ENCODE data around the gene MACROD1. TPM values are rescaled to one million over a fixed set of nuclear protein-coding genes. Genes with fewer than 3 reads are reported as not detected.

The MACROD1 gene
- total RNA-seq, 1 experiment from 2014 or later: 17.6 TPM

DNA sequence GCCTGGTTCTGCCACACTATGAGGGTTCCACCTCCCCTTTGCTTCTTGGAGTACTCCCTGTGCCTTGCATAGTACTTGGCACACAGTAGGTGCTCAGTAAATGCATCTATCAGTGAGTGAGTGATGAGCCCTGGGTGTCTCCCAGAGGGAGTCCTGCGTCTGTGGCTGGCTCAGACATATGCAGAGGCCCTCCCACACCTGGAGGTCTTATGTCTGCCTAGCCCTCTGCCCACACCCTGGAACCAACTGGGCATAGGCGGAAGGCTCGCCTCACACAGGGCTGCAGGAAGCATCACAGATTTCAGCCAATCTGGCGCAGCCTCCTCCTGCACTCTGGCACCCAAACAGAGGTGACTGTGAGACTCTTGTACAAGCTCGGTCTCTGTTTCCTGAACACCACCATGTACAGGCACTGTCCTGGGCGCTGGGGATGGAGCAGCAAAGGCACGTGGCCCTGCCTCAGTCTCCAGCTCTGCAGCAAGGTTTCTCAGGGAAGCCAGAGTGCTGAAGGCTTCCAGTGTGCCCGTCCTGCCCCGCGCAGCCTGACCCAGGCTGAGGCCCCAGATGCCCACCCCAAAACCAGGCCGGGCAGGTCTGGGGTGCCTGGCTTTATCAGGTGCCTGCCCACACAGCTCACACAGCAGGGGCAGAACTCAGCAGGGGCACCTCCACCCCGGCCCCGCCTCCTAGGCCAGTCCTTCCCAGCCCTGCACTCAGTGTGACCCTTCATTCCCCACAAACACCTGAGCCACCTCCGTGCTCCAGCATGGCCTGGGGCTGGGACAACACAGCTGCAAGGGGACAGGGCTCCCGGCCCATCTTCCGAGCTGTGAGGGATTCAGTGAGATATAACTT, 103.5 kb downstream of the MACROD1 start:
- Histone ChIP-seq H3K4me1 (replicated peaks) (peaks cover 11% of the 10 kb centered on the region), H3K4me3 (no peak overlapping the region), H3K27me3 (replicated peaks) (peaks cover 9% of the 10 kb centered on the region; the same call in 1 of the 2 replicates), H3K36me3 (no peaks in the 10 kb centered on the region), H3K9me3 (replicated peaks) (no peaks in the 10 kb centered on the region), H3K27ac (no peak overlapping the region)
- DNase-seq (ENCODE audit: low read depth in 1 of 2, low spot score in 2 of 2): no peak

DNA sequence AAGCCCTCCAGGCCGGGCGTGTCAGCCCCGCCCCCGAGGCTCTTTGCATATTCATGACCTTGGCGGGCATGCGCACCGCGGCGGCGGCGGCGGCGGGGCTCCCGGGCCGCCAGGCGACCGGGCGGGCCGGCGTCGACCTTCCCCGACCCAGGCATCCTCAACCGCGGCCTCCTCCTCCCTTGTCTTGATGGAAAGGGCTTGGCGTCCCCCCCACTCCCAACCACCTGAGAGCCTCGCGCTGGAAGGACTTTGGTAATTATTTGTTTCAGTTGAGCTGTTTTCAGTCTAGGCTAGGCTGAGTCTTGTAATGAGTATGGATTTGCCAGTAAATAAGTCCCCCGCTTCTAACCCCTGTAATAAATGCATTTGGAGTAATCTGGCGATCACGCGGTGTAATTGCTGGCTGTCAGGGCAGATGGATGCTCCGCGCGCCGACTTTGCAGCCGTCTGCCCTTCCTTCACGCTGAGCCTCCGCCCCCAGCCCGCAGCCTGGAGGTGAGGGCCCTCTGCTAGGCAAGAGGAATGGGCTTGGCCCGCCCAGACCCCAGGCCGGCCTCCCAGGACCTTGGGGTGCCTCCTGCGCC, 105.0 kb downstream of the MACROD1 start:
- Histone ChIP-seq H3K9me3 (replicated peaks) (no peaks in the 10 kb centered on the region), H3K27ac (no peak overlapping the region), H3K4me3 (peak overlapping the region; percentile 32), H3K4me1 (replicated peaks) (peaks cover 11% of the 10 kb centered on the region), H3K36me3 (no peaks in the 10 kb centered on the region), H3K27me3 (replicated peaks) (peaks cover 9% of the 10 kb centered on the region; the same call in 1 of the 2 replicates)
- peak in 1 of 2 experiments; percentile 73 for DNase-seq (ENCODE audit: low read depth in 1 of 2, low spot score in 2 of 2)

DNA sequence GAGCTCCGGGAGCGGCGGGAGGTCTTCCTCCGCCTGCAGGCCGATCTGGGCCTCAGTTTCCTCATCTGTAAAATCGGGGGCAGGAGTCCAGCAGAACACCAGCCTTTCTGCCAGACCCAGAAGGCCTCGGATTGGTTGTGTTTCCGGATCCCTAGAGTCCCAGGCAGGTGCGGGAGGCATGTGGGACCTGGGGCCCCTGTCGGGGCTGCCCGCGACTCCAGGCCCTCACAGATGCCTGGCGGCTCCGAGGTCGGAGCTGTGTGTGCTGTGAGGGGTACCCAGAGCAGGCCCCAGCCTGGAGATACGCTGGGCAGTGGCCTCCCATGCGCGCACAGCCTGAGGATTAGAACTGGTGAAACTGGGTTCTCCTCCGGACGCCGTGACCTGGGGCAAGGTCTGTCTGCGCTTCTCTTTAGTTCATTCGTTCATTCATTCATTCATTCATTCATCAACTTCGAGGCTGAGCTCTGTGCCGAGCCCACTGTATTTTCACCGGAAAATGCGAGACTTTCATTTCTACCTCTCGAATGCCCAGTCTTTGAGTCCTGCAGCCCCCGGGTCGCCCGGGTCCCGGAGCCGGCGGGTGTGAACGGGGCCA, 105.6 kb downstream of the MACROD1 start:
- no peaks in the 10 kb centered on the region for H3K9me3 ChIP-seq (replicated peaks)
- peak overlapping the region; percentile 32 for H3K4me3 ChIP-seq
- H3K4me1 ChIP-seq (replicated peaks): peaks cover 11% of the 10 kb centered on the region
- DNase-seq (ENCODE audit: low read depth in 1 of 2, low spot score in 2 of 2): no peak
- peaks cover 9% of the 10 kb centered on the region; the same call in 1 of the 2 replicates for H3K27me3 ChIP-seq (replicated peaks)
- H3K36me3 ChIP-seq: no peaks in the 10 kb centered on the region
- no peak overlapping the region for H3K27ac ChIP-seq

DNA sequence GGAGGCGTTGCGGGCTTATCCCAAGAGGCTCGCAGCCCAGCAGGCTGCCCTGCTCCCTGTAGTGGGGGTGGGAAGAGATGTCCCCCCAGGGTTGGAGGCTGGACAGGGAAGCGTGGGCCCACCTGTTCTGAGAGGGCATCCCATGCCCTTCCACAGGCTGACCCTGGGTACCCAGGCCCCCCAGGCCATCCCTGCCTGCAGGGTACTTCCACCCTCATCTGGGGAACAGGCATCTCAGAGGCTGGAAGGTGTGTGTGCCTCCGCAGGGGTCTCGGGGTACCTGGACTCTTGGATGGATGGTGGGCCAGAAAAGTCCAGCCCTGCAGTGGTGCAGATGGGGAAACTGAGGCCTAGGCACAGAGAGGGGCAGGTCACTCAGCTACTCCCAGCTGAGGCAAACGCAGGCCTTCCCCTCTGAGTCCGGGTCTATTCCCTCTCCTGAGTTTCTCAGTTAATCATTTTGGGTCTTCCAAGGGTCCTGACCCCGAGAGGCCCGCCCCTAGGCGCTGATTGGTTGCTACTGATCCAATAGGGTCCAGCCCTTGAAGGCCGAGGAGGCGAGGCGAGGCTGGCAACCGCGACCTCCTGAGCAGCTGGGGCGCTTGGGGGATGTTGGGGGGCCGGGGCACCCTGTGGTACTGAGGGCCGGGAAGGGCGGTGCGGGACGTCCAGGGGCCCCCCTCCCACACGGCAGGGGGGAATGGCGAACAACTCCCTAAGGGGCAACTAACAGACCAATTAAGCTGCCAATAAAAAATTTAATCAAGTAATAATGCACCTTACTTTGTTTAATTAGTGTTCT, 106.4 kb downstream of the MACROD1 start:
- no peaks in the 10 kb centered on the region for H3K36me3 ChIP-seq
- no peak overlapping the region for H3K4me3 ChIP-seq
- H3K9me3 ChIP-seq (replicated peaks): no peaks in the 10 kb centered on the region
- H3K27ac ChIP-seq: no peak overlapping the region
- H3K4me1 ChIP-seq (replicated peaks): peaks cover 11% of the 10 kb centered on the region
- H3K27me3 ChIP-seq (replicated peaks): peaks cover 9% of the 10 kb centered on the region; the same call in 1 of the 2 replicates
- DNase-seq (ENCODE audit: low read depth in 1 of 2, low spot score in 2 of 2): no peak

DNA sequence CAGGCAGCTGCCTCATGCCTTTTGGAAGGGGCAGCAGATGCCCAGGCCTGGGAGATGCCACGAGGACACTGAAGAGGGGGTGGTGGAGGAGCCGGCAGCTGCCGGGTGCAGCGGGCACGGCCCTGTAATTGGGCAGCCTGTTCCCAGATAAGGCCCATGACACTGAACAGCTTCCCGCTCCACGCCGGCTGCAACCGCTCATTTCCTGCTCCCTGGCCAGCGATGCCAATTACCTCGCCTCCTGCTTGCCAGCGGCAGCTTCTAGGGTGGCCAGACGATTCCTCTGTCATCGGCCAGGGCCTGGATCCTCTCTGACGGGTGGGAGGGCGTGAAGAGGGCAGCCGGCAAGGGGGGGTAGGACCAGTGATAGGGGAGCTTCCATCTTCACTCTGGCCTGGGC, 107.4 kb downstream of the MACROD1 start:
- no peak overlapping the region for H3K4me3 ChIP-seq
- H3K36me3 ChIP-seq: no peaks in the 10 kb centered on the region
- no peaks in the 10 kb centered on the region; the same call in 1 of the 2 replicates for H3K9me3 ChIP-seq (replicated peaks)
- H3K4me1 ChIP-seq (replicated peaks): peaks cover 11% of the 10 kb centered on the region
- no peak overlapping the region for H3K27ac ChIP-seq
- DNase-seq (ENCODE audit: low read depth in 1 of 2, low spot score in 2 of 2): no peak
- peaks cover 9% of the 10 kb centered on the region; the same call in 1 of the 2 replicates for H3K27me3 ChIP-seq (replicated peaks)

DNA sequence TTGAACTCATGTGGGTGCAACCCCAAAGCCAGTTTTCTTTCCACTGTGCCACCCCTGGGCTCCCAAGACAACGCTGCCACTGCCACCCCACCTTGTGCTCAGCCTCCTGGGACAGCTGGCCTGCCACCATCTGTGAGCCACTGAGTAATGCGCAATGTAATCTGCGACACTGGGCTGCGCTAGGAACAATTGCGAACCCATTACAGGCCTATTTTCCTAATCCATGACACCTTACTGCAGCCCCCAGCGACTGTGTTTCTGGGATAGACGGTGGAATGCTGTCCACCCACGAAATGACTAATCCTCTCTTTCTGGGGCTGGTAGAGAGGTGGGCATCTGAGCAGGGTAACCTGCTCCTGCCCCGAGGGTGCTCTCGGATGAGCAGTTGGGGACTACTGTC, 108.0 kb downstream of the MACROD1 start:
- no peak overlapping the region for H3K27ac ChIP-seq
- H3K27me3 ChIP-seq (replicated peaks): peaks cover 9% of the 10 kb centered on the region; the same call in 1 of the 2 replicates
- H3K4me1 ChIP-seq (replicated peaks): peaks cover 11% of the 10 kb centered on the region
- H3K4me3 ChIP-seq: no peak overlapping the region
- H3K9me3 ChIP-seq (replicated peaks): no peaks in the 10 kb centered on the region; the same call in 1 of the 2 replicates
- no peak for DNase-seq (ENCODE audit: low read depth in 1 of 2, low spot score in 2 of 2)
- no peaks in the 10 kb centered on the region for H3K36me3 ChIP-seq

DNA sequence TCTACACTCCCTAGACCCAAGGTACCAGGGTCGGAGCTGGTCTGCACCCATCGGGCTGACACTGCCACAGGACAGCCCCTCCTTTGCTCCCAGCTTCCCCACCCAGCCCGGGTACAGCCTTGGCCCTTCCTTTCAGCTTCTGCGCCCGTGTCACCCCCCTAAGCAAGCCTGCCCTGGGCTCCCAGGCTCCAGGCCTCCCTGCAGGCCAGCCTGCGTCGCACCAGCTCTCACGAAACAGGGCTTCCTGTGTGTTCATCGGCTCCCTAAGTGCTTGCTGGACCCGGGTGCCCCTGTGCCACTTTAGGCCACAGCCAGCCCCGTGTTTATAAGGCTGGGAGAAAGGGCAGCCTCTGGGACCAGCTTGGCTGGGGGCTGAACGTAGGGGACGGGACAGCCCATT, 109.1 kb downstream of the MACROD1 start:
- H3K27ac ChIP-seq: no peak overlapping the region
- H3K9me3 ChIP-seq (replicated peaks): no peaks in the 10 kb centered on the region; the same call in 1 of the 2 replicates
- H3K4me1 ChIP-seq (replicated peaks): peaks cover 11% of the 10 kb centered on the region
- no peaks in the 10 kb centered on the region for H3K36me3 ChIP-seq
- DNase-seq (ENCODE audit: low read depth in 1 of 2, low spot score in 2 of 2): no peak
- H3K27me3 ChIP-seq (replicated peaks): peaks cover 9% of the 10 kb centered on the region; the same call in 1 of the 2 replicates
- no peak overlapping the region for H3K4me3 ChIP-seq

DNA sequence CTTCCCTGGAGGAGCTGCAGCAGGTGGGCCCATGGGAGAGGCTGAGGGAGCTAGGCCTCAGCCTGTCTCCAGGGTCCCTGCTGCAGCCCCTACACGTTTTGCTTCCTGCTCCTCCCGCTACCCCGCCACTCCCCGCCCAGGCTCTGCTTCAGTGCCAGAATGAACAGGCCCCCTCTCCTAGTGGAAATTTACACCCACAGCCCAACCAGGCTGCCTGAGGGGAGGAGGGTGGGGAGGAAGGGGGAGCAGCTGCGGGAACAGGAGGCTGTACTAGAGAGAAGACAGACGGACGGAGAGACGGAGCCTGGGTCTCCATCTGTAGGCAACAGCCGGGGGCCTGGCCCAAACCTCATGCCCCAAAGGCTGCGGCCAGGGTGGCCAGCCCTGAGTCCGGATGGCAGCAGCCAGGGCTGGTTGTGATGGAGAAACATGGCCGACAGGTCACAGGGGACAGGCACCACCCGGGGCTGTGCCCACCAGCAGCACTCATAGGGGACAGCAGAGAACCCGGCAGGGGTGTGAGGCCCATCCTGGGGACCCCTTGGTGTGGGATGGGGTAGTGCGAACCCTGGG, 109.6 kb downstream of the MACROD1 start:
- no peak overlapping the region for H3K27ac ChIP-seq
- no peaks in the 10 kb centered on the region for H3K36me3 ChIP-seq
- peaks cover 9% of the 10 kb centered on the region; the same call in 1 of the 2 replicates for H3K27me3 ChIP-seq (replicated peaks)
- no peak for DNase-seq (ENCODE audit: low read depth in 1 of 2, low spot score in 2 of 2)
- no peaks in the 10 kb centered on the region; the same call in 1 of the 2 replicates for H3K9me3 ChIP-seq (replicated peaks)
- no peak overlapping the region for H3K4me3 ChIP-seq
- H3K4me1 ChIP-seq (replicated peaks): peaks cover 10% of the 10 kb centered on the region

DNA sequence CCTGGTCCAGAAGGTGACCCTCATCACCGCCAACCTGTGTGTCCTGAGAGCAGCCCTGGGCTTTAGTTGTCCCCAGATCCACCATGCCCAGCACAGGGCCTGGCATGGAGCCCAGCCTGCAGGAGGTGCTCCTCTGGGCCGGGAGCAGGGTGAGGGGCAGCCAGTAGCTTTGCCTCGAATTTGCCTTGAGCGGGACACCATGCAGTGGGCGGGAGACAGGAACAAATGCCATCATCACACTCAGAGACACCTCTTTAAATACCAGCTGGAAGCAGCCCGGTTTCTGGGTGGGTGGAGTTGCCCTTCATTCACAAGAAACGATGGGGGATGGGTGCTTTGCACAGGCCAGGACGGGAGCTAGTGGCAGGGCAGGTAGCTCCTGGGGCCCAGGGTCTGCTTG, 110.8 kb downstream of the MACROD1 start:
- Histone ChIP-seq H3K27ac (no peak overlapping the region), H3K36me3 (no peaks in the 10 kb centered on the region), H3K27me3 (replicated peaks) (no peaks in the 10 kb centered on the region), H3K4me3 (no peak overlapping the region), H3K4me1 (replicated peaks) (no peaks in the 10 kb centered on the region), H3K9me3 (replicated peaks) (no peaks in the 10 kb centered on the region; the same call in 1 of the 2 replicates)
- DNase-seq (ENCODE audit: low read depth in 1 of 2, low spot score in 2 of 2): no peak

DNA sequence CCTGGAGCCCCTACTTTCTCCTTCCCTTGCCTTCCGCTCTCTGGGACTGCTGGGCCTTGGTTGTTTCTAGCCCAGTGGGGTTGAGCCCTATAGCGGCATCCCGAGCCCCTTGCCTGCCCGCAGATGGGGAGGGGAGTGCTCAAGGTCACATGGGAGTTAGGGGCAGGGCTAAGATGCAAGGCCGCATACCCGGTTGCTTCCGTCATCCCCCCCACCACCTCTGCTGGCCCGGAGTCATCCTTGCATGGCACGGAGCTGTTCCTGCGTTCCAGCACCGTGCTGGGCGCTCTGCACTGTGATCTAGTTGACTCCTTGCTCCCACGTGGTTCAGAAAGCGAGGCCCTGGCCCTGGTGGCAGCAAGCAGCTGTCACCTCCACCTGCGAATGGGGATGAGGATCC, 112.2 kb downstream of the MACROD1 start:
- Histone ChIP-seq H3K27me3 (replicated peaks) (no peaks in the 10 kb centered on the region), H3K4me3 (no peak overlapping the region), H3K27ac (no peak overlapping the region), H3K9me3 (replicated peaks) (no peaks in the 10 kb centered on the region; the same call in 1 of the 2 replicates), H3K36me3 (no peaks in the 10 kb centered on the region), H3K4me1 (replicated peaks) (no peaks in the 10 kb centered on the region)
- no peak for DNase-seq (ENCODE audit: low read depth in 1 of 2, low spot score in 2 of 2)

DNA sequence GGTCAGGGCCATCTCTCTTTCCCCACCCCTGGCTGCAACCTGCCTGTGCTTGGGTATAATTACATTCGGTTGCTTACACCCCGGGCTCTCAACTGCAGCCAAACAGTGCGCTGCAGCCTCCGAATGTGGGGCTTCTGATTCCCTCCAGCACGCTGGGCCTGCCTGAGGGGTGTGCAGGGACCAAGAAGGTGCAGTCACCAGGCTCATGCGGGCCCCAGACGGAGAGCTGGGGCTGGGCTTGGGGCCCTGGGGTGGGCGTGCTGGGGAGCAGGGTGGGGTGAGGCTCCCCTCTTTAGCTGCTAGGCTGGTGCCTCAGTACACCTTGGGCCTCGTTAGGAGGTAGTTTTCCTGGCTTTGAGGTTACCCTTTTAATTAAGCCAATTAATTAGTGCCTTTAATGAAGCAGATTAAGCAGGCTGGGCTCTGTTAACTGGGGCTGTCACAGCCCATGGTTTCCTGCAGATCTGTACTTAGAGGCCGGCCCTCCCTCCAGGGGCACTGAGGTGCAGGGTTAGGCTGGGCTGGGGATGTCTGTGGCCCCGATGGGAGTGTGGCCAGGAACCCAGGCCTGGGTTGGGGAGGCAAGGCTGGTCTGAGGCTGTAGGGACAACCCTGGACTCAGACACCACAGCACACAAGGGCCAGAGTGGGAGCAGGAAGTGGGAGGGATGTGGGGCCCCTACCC, 112.8 kb downstream of the MACROD1 start:
- no peak overlapping the region for H3K27ac ChIP-seq
- no peak for DNase-seq (ENCODE audit: low read depth in 1 of 2, low spot score in 2 of 2)
- no peak overlapping the region for H3K4me3 ChIP-seq
- no peaks in the 10 kb centered on the region; the same call in 1 of the 2 replicates for H3K9me3 ChIP-seq (replicated peaks)
- H3K36me3 ChIP-seq: no peaks in the 10 kb centered on the region
- H3K4me1 ChIP-seq (replicated peaks): no peaks in the 10 kb centered on the region
- no peaks in the 10 kb centered on the region for H3K27me3 ChIP-seq (replicated peaks)

DNA sequence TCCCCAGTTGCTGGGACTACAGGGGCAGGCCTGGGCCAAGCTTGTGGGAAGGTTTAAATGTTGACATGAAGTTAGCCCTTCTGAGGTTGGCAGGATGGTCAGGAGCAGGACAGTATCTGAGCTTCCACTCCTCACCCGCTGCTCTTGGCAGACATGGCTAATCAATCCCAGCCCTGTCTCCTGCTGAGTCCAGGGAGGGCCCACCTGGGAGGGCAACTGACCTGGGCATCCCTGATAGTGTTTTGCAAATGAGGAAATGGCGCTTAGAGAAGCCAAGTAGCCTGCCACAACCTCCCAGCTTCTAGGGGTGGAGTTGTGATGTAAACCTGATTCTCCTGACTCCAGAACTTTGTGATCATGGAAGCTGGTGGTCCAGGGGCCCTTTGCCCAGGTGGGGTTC, 113.5 kb downstream of the MACROD1 start:
- Histone ChIP-seq H3K9me3 (replicated peaks) (no peaks in the 10 kb centered on the region; the same call in 1 of the 2 replicates), H3K27me3 (replicated peaks) (no peaks in the 10 kb centered on the region), H3K4me1 (replicated peaks) (no peaks in the 10 kb centered on the region), H3K36me3 (no peaks in the 10 kb centered on the region), H3K27ac (no peak overlapping the region), H3K4me3 (no peak overlapping the region)
- DNase-seq (ENCODE audit: low read depth in 1 of 2, low spot score in 2 of 2): no peak
